ENCODE data around the gene MGAT5B. TPM values are rescaled to one million over a fixed set of nuclear protein-coding genes. Genes with fewer than 3 reads are reported as not detected.

Gene MGAT5B
- total RNA-seq, 1 donor from 2014 or later = 6.2 TPM

DNA sequence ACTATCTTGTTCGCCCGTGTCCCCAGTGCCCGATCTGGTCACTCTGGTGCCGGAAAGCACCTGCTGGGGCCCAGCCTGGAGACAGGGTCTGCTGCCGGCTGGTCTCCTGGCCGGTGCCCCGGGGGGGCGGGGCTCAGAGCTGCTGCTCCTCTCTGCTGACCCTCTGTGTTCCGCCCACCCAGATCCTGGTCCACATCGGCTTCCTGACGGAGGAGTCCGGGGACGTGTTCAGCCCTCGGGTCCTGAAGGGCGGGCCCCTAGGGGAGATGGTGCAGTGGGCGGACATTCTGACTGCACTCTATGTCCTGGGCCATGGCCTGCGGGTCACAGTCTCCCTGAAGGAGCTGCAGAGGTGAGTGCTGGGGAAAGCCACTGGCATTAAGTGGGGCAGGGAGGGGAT lies 37.6 kb downstream of the MGAT5B start:
- Mint-ChIP-seq H3K9me3 (ENCODE audit: unreplicated experiment) (no peaks in the 10 kb centered on the region), H3K4me3 (ENCODE audit: unreplicated experiment) (no peak overlapping the region), H3K27me3 (ENCODE audit: unreplicated experiment) (no peaks in the 10 kb centered on the region), H3K36me3 (ENCODE audit: low read depth, unreplicated experiment) (peaks cover 3% of the 10 kb centered on the region), H3K4me1 (ENCODE audit: unreplicated experiment) (no peaks in the 10 kb centered on the region), H3K27ac (ENCODE audit: unreplicated experiment) (no peak overlapping the region)
- TF ChIP-seq, protein P1, sequence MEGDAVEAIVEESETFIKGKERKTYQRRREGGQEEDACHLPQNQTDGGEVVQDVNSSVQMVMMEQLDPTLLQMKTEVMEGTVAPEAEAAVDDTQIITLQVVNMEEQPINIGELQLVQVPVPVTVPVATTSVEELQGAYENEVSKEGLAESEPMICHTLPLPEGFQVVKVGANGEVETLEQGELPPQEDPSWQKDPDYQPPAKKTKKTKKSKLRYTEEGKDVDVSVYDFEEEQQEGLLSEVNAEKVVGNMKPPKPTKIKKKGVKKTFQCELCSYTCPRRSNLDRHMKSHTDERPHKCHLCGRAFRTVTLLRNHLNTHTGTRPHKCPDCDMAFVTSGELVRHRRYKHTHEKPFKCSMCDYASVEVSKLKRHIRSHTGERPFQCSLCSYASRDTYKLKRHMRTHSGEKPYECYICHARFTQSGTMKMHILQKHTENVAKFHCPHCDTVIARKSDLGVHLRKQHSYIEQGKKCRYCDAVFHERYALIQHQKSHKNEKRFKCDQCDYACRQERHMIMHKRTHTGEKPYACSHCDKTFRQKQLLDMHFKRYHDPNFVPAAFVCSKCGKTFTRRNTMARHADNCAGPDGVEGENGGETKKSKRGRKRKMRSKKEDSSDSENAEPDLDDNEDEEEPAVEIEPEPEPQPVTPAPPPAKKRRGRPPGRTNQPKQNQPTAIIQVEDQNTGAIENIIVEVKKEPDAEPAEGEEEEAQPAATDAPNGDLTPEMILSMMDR (IDR thresholded peaks at IDR 0.05; ENCODE audit: unreplicated experiment) = no peak
- no peak for DNase-seq (ENCODE audit: low spot score)

DNA sequence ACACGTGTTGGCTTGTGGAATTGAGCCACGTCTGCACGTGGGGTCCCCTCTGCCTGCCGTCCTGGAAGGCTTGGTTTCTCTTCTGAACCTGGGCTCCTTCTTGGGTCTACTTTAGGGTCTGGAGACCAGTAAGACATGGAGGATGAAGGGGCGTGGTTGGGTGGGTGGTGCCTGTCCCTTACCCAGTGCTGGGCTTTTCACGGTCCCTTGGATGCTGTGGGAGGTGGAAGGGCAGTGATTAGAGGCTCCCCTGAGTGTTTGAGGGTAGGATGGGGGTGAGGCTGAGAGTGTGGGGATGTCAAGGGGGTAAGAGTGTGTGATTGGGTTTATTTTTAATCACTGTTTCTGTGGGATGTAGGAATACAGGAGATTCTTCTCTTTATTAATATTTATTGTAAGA lies 38.3 kb downstream of the MGAT5B start:
- Mint-ChIP-seq H3K4me3 (ENCODE audit: unreplicated experiment) (no peak overlapping the region), H3K27me3 (ENCODE audit: unreplicated experiment) (no peaks in the 10 kb centered on the region), H3K9me3 (ENCODE audit: unreplicated experiment) (no peaks in the 10 kb centered on the region), H3K4me1 (ENCODE audit: unreplicated experiment) (no peaks in the 10 kb centered on the region), H3K27ac (ENCODE audit: unreplicated experiment) (no peak overlapping the region), H3K36me3 (ENCODE audit: low read depth, unreplicated experiment) (peaks cover 3% of the 10 kb centered on the region)
- TF ChIP-seq, protein P1 (IDR thresholded peaks at IDR 0.05; ENCODE audit: unreplicated experiment) = no peak
- DNase-seq (ENCODE audit: low spot score) = no peak

DNA sequence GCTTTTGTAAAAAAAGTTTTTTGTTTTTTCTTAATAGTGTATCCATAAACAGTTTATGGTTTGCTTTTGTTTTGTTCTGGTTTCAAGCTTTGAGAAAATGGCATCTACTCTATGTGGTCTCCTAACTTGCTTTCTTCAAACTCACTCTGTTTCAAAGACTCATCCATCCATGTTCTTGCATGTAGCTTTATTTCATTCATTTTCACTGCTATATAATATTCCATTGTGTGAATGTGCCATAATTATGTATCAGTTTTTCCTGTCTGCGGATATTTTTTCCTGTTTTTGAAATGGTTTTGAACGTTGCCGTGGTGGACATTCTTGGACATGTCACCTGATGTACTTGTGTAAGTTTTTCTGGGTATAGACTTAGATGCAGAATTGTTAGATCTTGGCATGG lies 39.1 kb downstream of the MGAT5B start:
- no peaks in the 10 kb centered on the region for H3K9me3 Mint-ChIP-seq (ENCODE audit: unreplicated experiment)
- no peaks in the 10 kb centered on the region for H3K27me3 Mint-ChIP-seq (ENCODE audit: unreplicated experiment)
- no peak overlapping the region for H3K27ac Mint-ChIP-seq (ENCODE audit: unreplicated experiment)
- H3K4me3 Mint-ChIP-seq (ENCODE audit: unreplicated experiment) = no peak overlapping the region
- H3K4me1 Mint-ChIP-seq (ENCODE audit: unreplicated experiment) = no peaks in the 10 kb centered on the region
- TF ChIP-seq, protein P1 (IDR thresholded peaks at IDR 0.05; ENCODE audit: unreplicated experiment) = no peak
- no peak for DNase-seq (ENCODE audit: low spot score)
- peaks cover 3% of the 10 kb centered on the region for H3K36me3 Mint-ChIP-seq (ENCODE audit: low read depth, unreplicated experiment)

DNA sequence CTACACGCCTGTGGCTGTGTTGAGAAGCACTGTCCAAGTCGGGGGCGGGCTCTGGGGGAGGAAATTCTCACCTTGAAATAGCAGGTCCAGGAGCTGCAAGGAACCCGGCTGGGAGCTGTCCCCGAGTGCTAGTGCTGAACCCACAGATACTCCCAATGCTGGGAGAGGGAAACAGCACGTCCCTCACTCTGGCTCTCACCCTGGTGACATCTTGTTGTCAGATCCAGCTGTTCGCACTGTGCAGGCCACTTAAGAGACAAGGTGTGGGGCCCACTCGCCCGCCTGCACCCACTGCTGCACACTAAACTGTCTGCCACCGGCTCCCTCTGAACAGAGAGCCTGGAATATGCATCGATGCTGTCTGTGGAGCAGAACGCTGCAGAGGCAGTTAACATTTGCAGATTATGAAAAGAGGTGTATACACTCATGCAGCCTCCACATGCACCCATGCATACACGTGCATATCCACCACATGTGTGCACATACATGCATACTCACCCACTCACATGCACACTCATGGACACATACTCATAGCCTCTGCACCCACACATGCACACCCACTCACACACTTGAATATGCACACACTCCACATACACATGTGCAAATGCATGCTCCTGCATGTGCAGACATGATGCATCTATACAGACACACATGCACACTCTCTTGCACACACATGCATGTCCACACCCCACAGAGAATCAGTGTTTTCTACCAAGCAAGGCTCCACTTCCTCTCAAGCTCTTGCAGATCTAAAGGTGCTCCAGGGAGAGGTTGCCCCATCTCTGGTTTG lies 42.0 kb downstream of the MGAT5B start:
- DNase-seq (ENCODE audit: low spot score) = peak; percentile 78
- Mint-ChIP-seq H3K36me3 (ENCODE audit: low read depth, unreplicated experiment) (peaks cover 7% of the 10 kb centered on the region), H3K27me3 (ENCODE audit: unreplicated experiment) (no peaks in the 10 kb centered on the region), H3K27ac (ENCODE audit: unreplicated experiment) (no peak overlapping the region), H3K4me1 (ENCODE audit: unreplicated experiment) (no peaks in the 10 kb centered on the region), H3K4me3 (ENCODE audit: unreplicated experiment) (no peak overlapping the region), H3K9me3 (ENCODE audit: unreplicated experiment) (no peaks in the 10 kb centered on the region)
- TF ChIP-seq, protein P1 (IDR thresholded peaks at IDR 0.05; ENCODE audit: unreplicated experiment) = no peak

DNA sequence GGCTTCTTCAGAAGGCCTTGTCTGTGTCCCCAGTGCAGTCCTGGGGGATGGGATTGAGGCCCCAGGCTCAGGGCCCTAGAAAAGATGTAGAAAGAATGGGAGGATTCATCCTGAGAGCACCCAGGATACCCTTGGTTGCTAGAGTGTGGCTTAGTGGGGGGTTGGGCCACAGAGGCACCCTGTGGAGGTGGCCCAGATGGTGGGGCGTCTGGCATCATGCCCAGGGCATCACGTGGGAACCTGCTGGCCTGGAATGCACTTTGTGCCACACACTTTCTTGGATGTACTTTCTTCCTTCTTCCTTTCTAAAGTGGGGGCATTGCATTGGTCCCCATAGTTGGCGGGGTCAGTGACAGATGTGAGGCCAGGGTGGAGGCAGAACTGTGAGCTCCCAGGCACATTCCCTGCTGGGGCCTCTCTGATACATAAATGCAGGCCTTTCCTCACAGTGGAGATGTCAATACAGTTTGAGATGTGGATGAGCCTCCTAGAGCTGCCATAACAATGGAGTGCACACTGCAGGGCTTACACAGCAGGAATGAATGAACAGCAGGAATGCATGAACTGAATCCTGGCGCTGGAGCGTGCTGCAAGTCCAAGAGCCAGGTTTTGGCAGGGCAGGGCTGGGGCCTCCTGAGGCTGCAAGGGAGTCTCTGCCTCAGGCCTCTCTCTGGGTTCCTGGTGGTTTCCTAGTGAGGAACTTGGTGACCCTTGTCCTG lies 43.3 kb downstream of the MGAT5B start:
- Mint-ChIP-seq H3K4me3 (ENCODE audit: unreplicated experiment) (no peak overlapping the region), H3K36me3 (ENCODE audit: low read depth, unreplicated experiment) (peaks cover 6% of the 10 kb centered on the region), H3K4me1 (ENCODE audit: unreplicated experiment) (no peaks in the 10 kb centered on the region), H3K9me3 (ENCODE audit: unreplicated experiment) (no peaks in the 10 kb centered on the region), H3K27ac (ENCODE audit: unreplicated experiment) (no peak overlapping the region), H3K27me3 (ENCODE audit: unreplicated experiment) (peaks cover 2% of the 10 kb centered on the region)
- DNase-seq (ENCODE audit: low spot score) = no peak
- TF ChIP-seq, protein P1 (IDR thresholded peaks at IDR 0.05; ENCODE audit: unreplicated experiment) = no peak
